GM12891 (cell line): ENCODE results near the gene UNC13B.

Experiments
- PAX5 ChIP-seq: IDR thresholded peaks from 2 replicates; pipeline ENCODE4 v1.6.1; 2011; ENCODE audit warnings: low read length, moderate library complexity, mild to moderate bottlenecking; ENCODE audit not compliant: insufficient read depth, severe bottlenecking
- POLR2A ChIP-seq: IDR thresholded peaks from 2 replicates; pipeline ENCODE4 v1.6.1; 2011; ENCODE audit warnings: low read depth, low read length, control low read depth
- POLR2AphosphoS5 ChIP-seq: IDR thresholded peaks from 2 replicates; pipeline ENCODE4 v1.6.1; 2011; ENCODE audit warnings: low read depth, low read length, control low read depth
- POU2F2 ChIP-seq: IDR thresholded peaks from 2 replicates; pipeline ENCODE4 v1.6.1; 2011; ENCODE audit warnings: low read depth, mild to moderate bottlenecking, control low read depth, low read length, moderate library complexity
- SPI1 ChIP-seq: IDR thresholded peaks from 2 replicates; pipeline ENCODE4 v1.6.1; 2011; ENCODE audit warnings: low read depth, low read length, control low read depth
- TAF1 ChIP-seq: IDR thresholded peaks from 2 replicates; pipeline ENCODE4 v1.6.1; 2011; ENCODE audit warnings: low read depth, low read length, control low read depth

GRCh38 chr9:35342221-35342958, 180.6 kb downstream of the UNC13B start:
- no peak for TF ChIP-seq POLR2A
- no peak for TF ChIP-seq TAF1
- TF ChIP-seq PAX5, result no peak
- TF ChIP-seq POLR2AphosphoS5, result no peak
- TF ChIP-seq POU2F2, result no peak
- no peak for TF ChIP-seq SPI1
